CD14-positive monocyte (primary cell): ENCODE results near the gene ANAPC10. TPM values are rescaled to one million over a fixed set of nuclear protein-coding genes. Genes with fewer than 3 reads are reported as not detected.

Experiments
- DNase-seq, 3 donors: peaks; one replicate each; pipeline ENCODE4 v3.0.0-alpha.2; 2011 to 2022
- H2AFZ ChIP-seq: 2 replicates; pipeline ENCODE4 v1.6.0; 2012; ENCODE audit warnings: mild to moderate bottlenecking, low read depth, low read length, inconsistent platforms; ENCODE audit not compliant: insufficient read depth, poor library complexity, severe bottlenecking
- H3K27ac ChIP-seq, 2 donors: 1 replicate in 1 of 2; 2 replicates in 1 of 2; pipeline ENCODE4 v1.5.1; 2012 to 2013; ENCODE audit warnings: low read length in 2 of 2, control low read depth in 1 of 2, inconsistent platforms in 1 of 2, low read depth in 1 of 2, mild to moderate bottlenecking in 1 of 2
- H3K27me3 ChIP-seq, 2 donors: one replicate each; pipeline versions ENCODE4 v1.6.0 to v1.6.1; 2011 to 2013; ENCODE audit warnings: low read length in 2 of 2; ENCODE audit not compliant: control insufficient read depth in 2 of 2, insufficient read depth in 2 of 2
- H3K36me3 ChIP-seq, 2 donors: replicated peaks in 1 of 2; 1 replicate in 1 of 2; 2 replicates in 1 of 2; pipeline versions ENCODE4 v1.5.1 to v1.6.1; 2012 to 2013; ENCODE audit warnings: low read length in 2 of 2, control low read depth in 1 of 2, inconsistent platforms in 1 of 2, mild to moderate bottlenecking in 1 of 2; ENCODE audit not compliant: insufficient read depth in 2 of 2, control insufficient read depth in 1 of 2
- H3K4me1 ChIP-seq, 2 donors: 1 replicate in 1 of 2; 2 replicates in 1 of 2; pipeline versions ENCODE4 v1.5.1 to v1.6.1; 2012 to 2013; ENCODE audit warnings: low read length in 2 of 2, control low read depth in 1 of 2, inconsistent platforms in 1 of 2, mild to moderate bottlenecking in 1 of 2, moderate library complexity in 1 of 2; ENCODE audit not compliant: insufficient read depth in 2 of 2, control insufficient read depth in 1 of 2
- H3K4me2 ChIP-seq: replicated peaks from 2 replicates; pipeline ENCODE3; 2012; ENCODE audit warnings: low read length, moderate library complexity, mild to moderate bottlenecking; ENCODE audit not compliant: poor library complexity, severe bottlenecking; ENCODE audit errors: extremely low read depth
- H3K4me3 ChIP-seq, 3 experiments: fragments of 200-600 bp in 1 of 3; sonication (generic) in 1 of 3; replicated peaks in 1 of 3; 1 replicate in 2 of 3; 2 replicates in 1 of 3; pipeline ENCODE4 v1.5.1; 2011 to 2013; ENCODE audit warnings: low read length in 3 of 3, mild to moderate bottlenecking in 3 of 3, control low read depth in 2 of 3, low read depth in 2 of 3, inconsistent platforms in 1 of 3, moderate library complexity in 1 of 3
- H3K79me2 ChIP-seq: 2 replicates; pipeline ENCODE4 v1.6.0; 2012; ENCODE audit warnings: mild to moderate bottlenecking, control low read depth, inconsistent platforms, low read length, moderate library complexity; ENCODE audit not compliant: insufficient read depth
- H3K9ac ChIP-seq: 2 replicates; pipeline ENCODE4 v1.6.0; 2017; ENCODE audit warnings: low read length, mild to moderate bottlenecking; ENCODE audit not compliant: insufficient read depth, poor library complexity, severe bottlenecking
- H3K9me3 ChIP-seq, 2 donors: replicated peaks in 1 of 2; 1 replicate in 1 of 2; 2 replicates in 1 of 2; pipeline versions ENCODE4 v1.5.1 to v1.6.1; 2012 to 2013; ENCODE audit warnings: low read length in 2 of 2, control low read depth in 1 of 2; ENCODE audit not compliant: control insufficient read depth in 1 of 2, insufficient read depth in 1 of 2
- H4K20me1 ChIP-seq: 2 replicates; pipeline ENCODE4 v1.6.0; 2012; ENCODE audit warnings: mild to moderate bottlenecking, low read length, control low read depth, moderate library complexity; ENCODE audit not compliant: insufficient read depth
- H3K27ac Mint-ChIP-seq, 7 donors: one replicate each; pipeline ENCODE4 v1.8.0; 2020; ENCODE audit warnings: mild to moderate bottlenecking in 7 of 7, mixed read lengths in 7 of 7, moderate library complexity in 6 of 7, inconsistent platforms in 2 of 7
- H3K27me3 Mint-ChIP-seq, 3 donors: one replicate each; pipeline ENCODE4 v1.8.0; 2021 to 2022; ENCODE audit warnings: low read depth in 3 of 3, mild to moderate bottlenecking in 3 of 3, mixed read lengths in 3 of 3, moderate library complexity in 3 of 3, inconsistent platforms in 1 of 3
- H3K36me3 Mint-ChIP-seq, 2 donors: one replicate each; pipeline ENCODE4 v1.8.0; 2020; ENCODE audit warnings: mixed read lengths in 2 of 2, inconsistent platforms in 1 of 2, mild to moderate bottlenecking in 1 of 2
- H3K4me1 Mint-ChIP-seq: one replicate; pipeline ENCODE4 v1.8.0; 2020; ENCODE audit warnings: mild to moderate bottlenecking, mixed read lengths
- H3K4me3 Mint-ChIP-seq, 2 donors: one replicate each; pipeline ENCODE4 v1.8.0; 2020; ENCODE audit warnings: mild to moderate bottlenecking in 2 of 2, mixed read lengths in 2 of 2, moderate library complexity in 1 of 2
- H3K9me3 Mint-ChIP-seq, 7 donors: one replicate each; pipeline ENCODE4 v1.8.0; 2020 to 2022; ENCODE audit warnings: mixed read lengths in 7 of 7, mild to moderate bottlenecking in 6 of 7, moderate library complexity in 6 of 7, inconsistent platforms in 2 of 7
- CTCF ChIP-seq: fragments of 200-600 bp; IDR thresholded peaks from one replicate; pipeline ENCODE4 v1.8.0; 2022; ENCODE audit warnings: antibody characterized with exemption, mild to moderate bottlenecking
- WGBS: methylation state at CpG from one replicate; pipeline ENCODE4 v1.1.5; 2013; ENCODE audit warnings: missing lambda C conversion rate; ENCODE audit not compliant: insufficient coverage; 5-methylcytosine and 5-hydroxymethylcytosine counted together
- intact Hi-C, 2 donors: fragments of 100-400 bp; cut with micrococcal nuclease; formaldehyde crosslinking; loops; one replicate each; pipeline versions ENCODE4 v1.15.0 to v1.15.1; 2023
- polyA plus RNA-seq, 3 donors: library from polyadenylated mRNA; depleted of rRNA in 1 of 3; unstranded in 2 of 3; stranded (reverse) in 1 of 3; fragments of 300-500 nt in 2 of 3; fragments of >200 nt in 1 of 3; fragmentation: Illumina TruSeq in 2 of 3; gene quantifications; 1 replicate in 2 of 3; 2 replicates in 1 of 3; pipeline ENCODE4 v1.2.3, GENCODE V29; 2012 to 2021

The ANAPC10 gene
- polyA plus RNA-seq, 3 donors, result 11.1 to 25.4 (median 21.3) TPM

DNA sequence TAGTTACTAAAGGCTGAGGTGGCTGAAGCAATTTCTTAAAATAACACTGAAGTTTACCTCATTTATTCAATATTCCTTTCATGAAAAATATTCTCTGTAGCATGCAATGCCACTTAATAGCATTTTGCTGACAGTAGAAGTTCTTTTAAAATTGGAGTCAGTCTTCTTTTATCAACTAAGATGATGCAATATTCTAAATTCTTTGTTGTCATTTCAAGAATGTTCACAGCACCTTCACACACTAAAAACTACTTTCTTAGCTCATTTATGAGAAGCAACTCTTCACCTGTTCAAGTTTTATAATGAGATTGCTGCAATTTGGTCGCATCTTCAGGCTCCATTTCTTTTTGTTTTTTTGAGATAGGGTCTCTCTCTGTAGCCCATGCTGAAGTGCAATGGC, 48.8 kb downstream of the ANAPC10 start:
- H3K9me3 Mint-ChIP-seq, result peaks cover 0 to 4% (median 0%) of the 10 kb centered on the region in 7 donors
- no peak overlapping the region for H3K27ac Mint-ChIP-seq
- H3K4me3 ChIP-seq, result no peak overlapping the region

DNA sequence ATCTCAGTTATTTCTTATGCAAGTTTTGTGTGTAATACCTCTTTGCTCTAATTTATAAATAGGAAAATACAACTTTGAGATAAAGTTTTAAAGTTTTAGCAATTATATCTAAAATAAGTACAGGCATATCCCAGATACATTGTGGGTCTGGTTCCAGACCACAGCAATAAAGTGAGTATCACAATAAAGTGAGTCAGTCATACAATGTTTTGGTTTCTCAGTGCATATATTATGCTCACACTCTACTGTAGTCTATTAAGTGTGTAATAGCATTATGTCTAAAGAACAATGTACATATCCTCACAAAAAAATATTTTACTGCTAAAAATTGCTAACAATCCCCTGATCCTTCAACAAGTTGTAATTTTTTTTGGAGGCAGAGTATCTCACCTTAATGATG, 49.2 kb downstream of the ANAPC10 start:
- H3K27me3 Mint-ChIP-seq, result peaks cover 0 to 2% (median 0%) of the 10 kb centered on the region in 3 donors
- intact Hi-C loops, result no loop called here

More for the DNA sequence above, 48.8 kb downstream of the ANAPC10 start:
- no peaks in the 10 kb centered on the region for H3K9me3 ChIP-seq
- H3K36me3 ChIP-seq, result peaks cover 0 to 7% of the 10 kb centered on the region in 2 donors
- Mint-ChIP-seq H3K4me1 (no peaks in the 10 kb centered on the region), H3K27me3 (peaks cover 0 to under 1% (median 0%) of the 10 kb centered on the region in 3 donors), H3K4me3 (no peak overlapping the region), H3K36me3 (peaks cover 16 to 29% of the 10 kb centered on the region in 2 donors)
- no peak overlapping the region for H3K9ac ChIP-seq
- no peaks in the 10 kb centered on the region for H4K20me1 ChIP-seq
- intact Hi-C loops, result no loop called here
- no peaks in the 10 kb centered on the region for H3K79me2 ChIP-seq
- H3K27ac ChIP-seq, result no peak overlapping the region
- no peak overlapping the region for H2AFZ ChIP-seq
- H3K27me3 ChIP-seq, result no peaks in the 10 kb centered on the region
- DNase-seq, result no peak
- H3K4me1 ChIP-seq, result no peaks in the 10 kb centered on the region
- no peak for TF ChIP-seq CTCF
- WGBS, result no CpG with 5 or more reads among the region's 1 CpG
- H3K4me2 ChIP-seq, result no peak overlapping the region

More for the DNA sequence above, 49.2 kb downstream of the ANAPC10 start:
- Mint-ChIP-seq H3K9me3 (peaks cover 0 to 3% (median 0%) of the 10 kb centered on the region in 7 donors), H3K27ac (no peak overlapping the region), H3K4me3 (no peak overlapping the region), H3K4me1 (no peaks in the 10 kb centered on the region), H3K36me3 (peaks cover 16 to 31% of the 10 kb centered on the region in 2 donors)
- Histone ChIP-seq H3K9ac (no peak overlapping the region), H4K20me1 (no peaks in the 10 kb centered on the region), H3K4me3 (no peak overlapping the region), H3K27me3 (no peaks in the 10 kb centered on the region), H3K27ac (no peak overlapping the region), H3K4me2 (no peak overlapping the region), H3K4me1 (no peaks in the 10 kb centered on the region), H2AFZ (no peak overlapping the region), H3K36me3 (peaks cover 0 to 7% of the 10 kb centered on the region in 2 donors), H3K9me3 (no peaks in the 10 kb centered on the region), H3K79me2 (no peaks in the 10 kb centered on the region)
- no peak for TF ChIP-seq CTCF
- no peak for DNase-seq
